GM12872 (cell line): ENCODE measurements around the gene BBIP1.

Experiments
- TF ChIP-seq, protein P1 (sequence below): IDR thresholded peaks from 3 replicates; pipeline ENCODE4 v1.5.1; 2011; ENCODE audit warnings: low read depth, mild to moderate bottlenecking, low read length, moderate library complexity; ENCODE audit not compliant: insufficient read depth

The BBIP1 gene

DNA sequence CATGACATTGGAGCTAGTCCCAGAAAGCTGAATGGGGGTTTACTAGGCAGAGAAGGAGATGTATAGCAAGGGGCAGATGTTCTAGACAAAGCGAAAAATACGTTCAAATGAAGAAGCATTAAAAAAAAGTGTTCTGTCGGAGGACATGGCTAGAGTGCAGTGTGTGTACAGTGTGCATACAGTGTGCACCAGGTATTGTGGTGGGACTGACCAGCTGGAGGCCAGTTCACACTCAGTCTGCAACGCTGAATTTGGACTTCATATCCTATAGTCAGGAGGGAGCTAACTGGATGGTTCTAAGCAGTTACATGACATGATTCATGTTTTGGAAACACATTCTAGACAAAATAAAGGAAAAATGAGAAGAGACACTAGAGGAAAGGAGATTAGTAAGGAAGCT, 8.8 kb downstream of the BBIP1 start:
- TF ChIP-seq, protein P1, sequence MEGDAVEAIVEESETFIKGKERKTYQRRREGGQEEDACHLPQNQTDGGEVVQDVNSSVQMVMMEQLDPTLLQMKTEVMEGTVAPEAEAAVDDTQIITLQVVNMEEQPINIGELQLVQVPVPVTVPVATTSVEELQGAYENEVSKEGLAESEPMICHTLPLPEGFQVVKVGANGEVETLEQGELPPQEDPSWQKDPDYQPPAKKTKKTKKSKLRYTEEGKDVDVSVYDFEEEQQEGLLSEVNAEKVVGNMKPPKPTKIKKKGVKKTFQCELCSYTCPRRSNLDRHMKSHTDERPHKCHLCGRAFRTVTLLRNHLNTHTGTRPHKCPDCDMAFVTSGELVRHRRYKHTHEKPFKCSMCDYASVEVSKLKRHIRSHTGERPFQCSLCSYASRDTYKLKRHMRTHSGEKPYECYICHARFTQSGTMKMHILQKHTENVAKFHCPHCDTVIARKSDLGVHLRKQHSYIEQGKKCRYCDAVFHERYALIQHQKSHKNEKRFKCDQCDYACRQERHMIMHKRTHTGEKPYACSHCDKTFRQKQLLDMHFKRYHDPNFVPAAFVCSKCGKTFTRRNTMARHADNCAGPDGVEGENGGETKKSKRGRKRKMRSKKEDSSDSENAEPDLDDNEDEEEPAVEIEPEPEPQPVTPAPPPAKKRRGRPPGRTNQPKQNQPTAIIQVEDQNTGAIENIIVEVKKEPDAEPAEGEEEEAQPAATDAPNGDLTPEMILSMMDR: no peak

DNA sequence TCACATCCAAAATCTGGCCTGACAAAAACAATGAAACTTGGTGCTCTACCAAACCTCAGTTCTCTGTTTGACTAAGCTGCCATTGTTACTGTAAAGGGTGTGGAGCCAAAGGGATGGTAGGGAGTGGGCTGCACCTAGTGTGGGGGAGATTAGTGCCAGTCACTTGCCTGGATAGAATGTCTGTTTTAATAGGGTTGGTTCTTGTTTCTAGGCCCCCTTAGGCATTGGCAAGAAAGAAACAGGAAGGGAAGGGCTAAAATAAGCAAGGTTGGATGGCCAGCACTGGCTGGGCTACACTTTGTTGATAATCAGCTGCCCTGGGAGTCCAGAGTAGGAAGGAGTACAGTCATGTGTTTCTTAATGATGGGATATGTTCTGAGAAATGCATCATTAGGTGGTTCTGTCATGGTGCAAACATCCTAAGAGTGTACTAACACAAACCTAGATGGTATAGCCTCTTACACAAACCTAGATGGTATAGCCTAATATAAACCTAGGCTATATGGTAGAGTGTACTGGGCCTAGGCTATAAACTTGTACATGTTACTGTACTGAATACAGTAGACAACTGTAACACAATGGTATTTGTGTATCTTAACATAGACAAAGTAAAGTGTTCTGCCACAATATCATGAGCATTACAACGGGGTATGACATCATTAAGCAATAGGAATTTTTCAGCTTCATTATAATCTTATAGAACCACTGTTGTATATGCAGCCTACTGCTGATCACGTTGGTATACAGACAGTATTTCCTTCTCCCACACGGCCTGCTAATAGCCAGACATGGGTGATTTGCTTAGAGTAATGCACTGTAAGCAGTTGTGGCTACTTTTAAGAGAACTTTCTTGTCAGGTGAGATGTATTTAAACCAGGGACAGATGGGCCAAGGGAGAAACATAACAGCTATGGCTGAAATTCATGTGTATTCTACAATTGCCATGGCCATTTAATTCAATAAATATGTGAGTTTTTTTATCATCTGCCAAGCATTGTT, 15.4 kb downstream of the BBIP1 start:
- TF ChIP-seq, protein P1: no peak

DNA sequence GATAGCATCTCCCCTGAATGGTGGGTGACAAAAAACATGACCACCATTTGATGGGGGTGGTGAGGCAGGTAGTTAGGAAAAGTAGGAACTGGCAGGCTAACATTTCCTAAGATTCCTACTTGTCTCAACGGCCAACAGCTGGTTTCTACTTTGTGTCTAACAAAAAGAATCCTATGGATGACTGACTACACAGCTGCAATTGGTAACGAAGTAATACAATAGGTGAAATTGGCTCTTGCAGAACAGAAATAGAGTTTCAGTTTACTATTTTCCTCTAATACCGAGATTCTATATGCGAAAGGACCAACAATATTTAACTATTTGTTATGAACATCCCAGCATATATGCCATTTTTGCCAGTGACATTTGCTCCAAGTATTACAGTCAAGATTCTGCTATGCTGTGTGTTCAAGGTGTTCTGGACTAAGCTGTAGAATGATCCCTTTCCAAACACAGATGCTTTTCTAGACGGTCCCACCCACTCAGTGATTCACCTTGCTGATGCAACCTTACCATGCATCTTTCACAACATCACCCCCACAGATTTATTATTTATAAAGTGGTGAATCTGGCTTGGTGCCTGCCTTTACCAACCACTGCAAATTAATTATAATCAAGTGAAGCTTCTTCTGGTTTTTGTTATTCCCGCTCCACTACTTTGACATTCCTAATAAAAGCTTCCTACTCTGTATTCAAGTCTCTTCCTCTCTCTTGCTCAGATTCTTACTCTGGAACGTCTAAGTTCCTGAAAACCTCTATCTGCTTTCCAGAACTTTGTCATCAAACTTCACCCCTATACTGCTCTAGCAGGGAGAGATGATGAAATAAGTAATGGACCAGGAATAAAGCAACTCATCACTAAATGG, 16.8 kb downstream of the BBIP1 start:
- TF ChIP-seq, protein P1: no peak

DNA sequence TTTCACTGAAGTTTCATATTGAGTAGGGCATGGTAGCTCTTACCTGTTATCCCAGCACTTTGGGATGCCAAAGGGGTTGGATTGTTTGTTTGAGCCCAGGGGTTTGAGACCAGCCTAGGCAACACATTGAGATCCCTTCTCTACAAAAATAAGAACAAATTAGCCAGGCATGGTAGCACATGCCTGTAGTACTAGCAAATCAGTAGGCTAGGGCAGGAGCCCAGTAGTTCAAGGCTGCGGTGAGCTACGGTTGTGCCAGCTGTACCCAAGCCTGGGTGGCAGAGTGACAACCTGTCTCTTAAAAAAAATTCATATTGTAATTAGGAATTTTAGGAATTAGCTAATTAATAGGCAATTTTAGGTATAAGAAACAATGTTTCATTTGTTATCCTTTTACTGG, 18.0 kb downstream of the BBIP1 start:
- TF ChIP-seq, protein P1: no peak

DNA sequence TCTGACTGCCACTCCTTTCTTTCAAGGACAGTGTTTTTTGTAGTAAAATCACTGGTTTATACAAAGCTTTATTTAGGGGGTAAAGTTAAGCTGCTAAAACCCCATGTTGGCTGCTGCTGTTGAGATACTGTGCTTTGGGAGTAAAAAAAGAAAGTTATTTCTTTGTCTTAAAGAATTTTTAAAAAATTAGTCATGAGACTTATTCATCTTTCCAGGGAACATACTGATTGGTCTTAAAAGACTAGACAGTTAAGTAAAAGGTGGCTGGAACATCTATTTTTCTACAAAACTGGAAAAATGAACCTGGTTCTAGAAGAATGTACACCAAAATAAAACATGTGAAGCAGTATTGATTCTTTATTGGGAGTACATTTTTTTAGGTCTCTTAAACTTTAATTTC, 20.6 kb downstream of the BBIP1 start:
- TF ChIP-seq, protein P1: no peak

DNA sequence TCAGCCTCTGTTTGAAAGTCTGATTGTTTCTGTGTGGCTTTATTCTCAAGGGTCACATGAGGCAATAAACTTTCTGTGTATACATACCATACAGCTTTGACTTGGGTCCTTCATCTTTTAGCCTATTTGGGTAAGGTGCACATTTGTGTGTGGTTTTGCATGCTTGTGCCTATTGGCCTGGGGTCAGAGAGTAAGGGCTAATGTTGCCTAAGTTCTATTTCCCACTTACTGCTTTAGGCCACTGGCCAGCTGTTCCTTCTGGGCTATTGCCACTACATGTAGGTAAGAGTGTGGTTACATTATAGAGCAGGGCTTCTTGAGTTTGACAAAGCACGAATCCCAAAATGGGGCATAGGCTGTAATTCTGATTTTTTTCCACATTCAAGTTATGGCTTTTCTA, 21.8 kb downstream of the BBIP1 start:
- TF ChIP-seq, protein P1: no peak

DNA sequence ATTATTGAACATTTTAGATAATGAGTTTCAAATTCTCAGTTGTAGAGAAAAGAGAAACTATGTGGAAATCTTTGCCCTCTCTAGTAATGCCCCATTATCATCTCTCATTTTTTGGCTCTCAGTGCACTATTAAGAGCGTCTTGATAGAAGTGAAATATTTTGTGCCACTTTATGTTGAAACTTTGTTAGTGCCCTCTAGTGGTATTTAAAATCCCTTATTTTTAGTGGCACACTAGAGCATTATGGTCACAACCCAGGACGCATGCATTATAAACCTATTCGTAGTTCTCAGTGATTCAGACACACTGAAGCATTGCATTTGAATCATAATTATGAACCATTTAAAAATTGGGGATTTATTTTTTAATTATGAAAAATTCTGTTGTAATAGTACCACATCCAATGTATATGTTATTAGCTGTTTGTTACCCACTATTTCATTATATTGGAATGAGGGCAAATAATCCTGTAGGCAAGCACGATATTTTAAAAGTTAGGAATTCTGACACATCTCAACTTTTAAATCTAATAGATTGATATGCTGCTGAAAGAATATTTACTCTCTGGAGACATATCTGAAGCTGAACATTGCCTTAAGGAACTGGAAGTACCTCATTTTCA, 25.3 kb downstream of the BBIP1 start:
- TF ChIP-seq, protein P1: peak; percentile 42; the same call in 2 of the 3 replicates
